HEK293 (cell line): Measurements from ENCODE around the gene BCAS3.

Experiments
- CTCF ChIA-PET: fragments of 350-600 bp; formaldehyde crosslinking; extraction: SDS; loops from one replicate; lab custom pipeline; 2021; ENCODE audit warnings: antibody characterized with exemption; lab: Yijun Ruan, JAX
- POLR2A ChIA-PET: fragments of 300-600 bp; formaldehyde crosslinking; extraction: SDS; loops from one replicate; lab custom pipeline; 2020; ENCODE audit warnings: antibody characterized with exemption, inconsistent platforms; lab: Yijun Ruan, JAX
- H3K27ac ChIP-seq: fragments of 200-500 bp; sonication (Bioruptor generic); 2 replicates; pipeline ENCODE4 v1.5.1; 2014; ENCODE audit warnings: low read depth, low read length, control low read depth, inconsistent platforms; ENCODE audit errors: extremely low read depth
- H3K36me3 ChIP-seq, 2 experiments: fragments of 200-500 bp in 1 of 2; sonication (Bioruptor generic) in 1 of 2; 1 replicate in 1 of 2; 2 replicates in 1 of 2; pipeline ENCODE4 v1.5.1; 2014 to 2017; ENCODE audit warnings: inconsistent platforms in 2 of 2, low read length in 2 of 2; ENCODE audit not compliant: control insufficient read depth in 2 of 2, insufficient read depth in 1 of 2
- H3K4me1 ChIP-seq: fragments of 200-500 bp; sonication (Bioruptor generic); 2 replicates; pipeline ENCODE4 v1.5.1; 2014; ENCODE audit warnings: mild to moderate bottlenecking, low read length, inconsistent platforms; ENCODE audit not compliant: control insufficient read depth, insufficient read depth
- H3K4me3 ChIP-seq: 2 replicates; pipeline ENCODE4 v1.5.1; 2011; ENCODE audit warnings: low read depth, mild to moderate bottlenecking, control low read depth, low read length, moderate library complexity
- H3K9me3 ChIP-seq: fragments of 200-500 bp; sonication (Bioruptor generic); 2 replicates; pipeline ENCODE4 v1.5.1; 2014; ENCODE audit warnings: low read depth, low read length, inconsistent platforms; ENCODE audit not compliant: control insufficient read depth, insufficient read depth
- ELK4 ChIP-seq: IDR thresholded peaks from 2 replicates; pipeline ENCODE4 v1.6.1; 2011; ENCODE audit warnings: mild to moderate bottlenecking, low read depth, low read length, borderline replicate concordance
- MEIS1 ChIP-seq: sonication (generic); formaldehyde crosslinking; IDR thresholded peaks from 2 replicates; pipeline ENCODE4 v1.8.1; 2022; ENCODE audit warnings: missing genetic modification reagents, mild to moderate bottlenecking, borderline replicate concordance
- PRDM2 ChIP-seq: fragments of 450-650 bp; formaldehyde crosslinking; IDR thresholded peaks from 2 replicates; pipeline ENCODE4 v1.5.1; 2016; ENCODE audit warnings: missing biosample characterization, missing genetic modification characterization, borderline replicate concordance
- PRDM6 ChIP-seq: fragments of 450-650 bp; formaldehyde crosslinking; IDR thresholded peaks from 2 replicates; pipeline ENCODE4 v1.5.1; 2017; ENCODE audit warnings: missing biosample characterization, missing genetic modification characterization
- REST ChIP-seq: fragments of 450-650 bp; formaldehyde crosslinking; IDR thresholded peaks from 2 replicates; pipeline ENCODE4 v1.5.1; 2016; ENCODE audit warnings: missing biosample characterization, missing genetic modification characterization
- ZFP41 ChIP-seq: fragments of 450-650 bp; formaldehyde crosslinking; IDR thresholded peaks from 2 replicates; pipeline ENCODE4 v1.5.1; 2016; ENCODE audit warnings: missing biosample characterization, missing genetic modification characterization, borderline replicate concordance
- ZNF133 ChIP-seq: fragments of 450-650 bp; formaldehyde crosslinking; IDR thresholded peaks from 2 replicates; pipeline ENCODE4 v1.5.1; 2016; ENCODE audit warnings: missing biosample characterization, missing genetic modification characterization
- ZNF175 ChIP-seq: fragments of 450-650 bp; formaldehyde crosslinking; IDR thresholded peaks from 2 replicates; pipeline ENCODE4 v1.5.1; 2016; ENCODE audit warnings: missing biosample characterization, missing genetic modification characterization
- ZNF2 ChIP-seq: fragments of 450-650 bp; formaldehyde crosslinking; IDR thresholded peaks from 2 replicates; pipeline ENCODE4 v1.5.1; 2016; ENCODE audit warnings: missing biosample characterization, missing genetic modification characterization
- ZNF202 ChIP-seq: fragments of 450-650 bp; formaldehyde crosslinking; IDR thresholded peaks from 2 replicates; pipeline ENCODE4 v1.5.1; 2016; ENCODE audit warnings: missing biosample characterization, missing genetic modification characterization, borderline replicate concordance
- ZNF23 ChIP-seq: fragments of 450-650 bp; formaldehyde crosslinking; IDR thresholded peaks from 2 replicates; pipeline ENCODE4 v1.5.1; 2016; ENCODE audit warnings: missing biosample characterization, missing genetic modification characterization, borderline replicate concordance
- ZNF266 ChIP-seq: fragments of 450-650 bp; formaldehyde crosslinking; IDR thresholded peaks from 2 replicates; pipeline ENCODE4 v1.5.1; 2016; ENCODE audit warnings: missing biosample characterization, missing genetic modification characterization, low read depth
- ZNF580 ChIP-seq: fragments of 450-650 bp; formaldehyde crosslinking; IDR thresholded peaks from 2 replicates; pipeline ENCODE4 v1.5.1; 2016; ENCODE audit warnings: missing biosample characterization, missing genetic modification characterization
- ZNF585B ChIP-seq: fragments of 450-650 bp; formaldehyde crosslinking; IDR thresholded peaks from 2 replicates; pipeline ENCODE4 v1.5.1; 2016; ENCODE audit warnings: missing biosample characterization, missing genetic modification characterization
- ZNF600 ChIP-seq: fragments of 450-650 bp; formaldehyde crosslinking; IDR thresholded peaks from 2 replicates; pipeline ENCODE4 v1.5.1; 2016; ENCODE audit warnings: missing biosample characterization, missing genetic modification characterization
- ZNF624 ChIP-seq: fragments of 450-650 bp; formaldehyde crosslinking; IDR thresholded peaks from 2 replicates; pipeline ENCODE4 v1.5.1; 2017; ENCODE audit warnings: missing biosample characterization, missing genetic modification characterization

Gene BCAS3

GRCh38 chr17:61380217-61380835, 702.7 kb downstream of the BCAS3 start:
- Histone ChIP-seq H3K9me3 (no peaks in the 10 kb centered on the region), H3K4me3 (no peak overlapping the region), H3K27ac (no peak overlapping the region), H3K36me3 (no peaks in the 10 kb centered on the region), H3K4me1 (no peaks in the 10 kb centered on the region)
- TF ChIP-seq ZNF266: no peak
- no peak for TF ChIP-seq REST (tag by site-specific recombination)
- TF ChIP-seq ZNF23 (tag by site-specific recombination): no peak
- TF ChIP-seq PRDM6 (tag by site-specific recombination): no peak
- TF ChIP-seq ZFP41: no peak
- TF ChIP-seq ZNF2 (tag by site-specific recombination): no peak
- TF ChIP-seq ZNF624 (tag by site-specific recombination): no peak
- TF ChIP-seq ELK4: no peak
- no peak for TF ChIP-seq ZNF202
- TF ChIP-seq ZNF580 (tag by site-specific recombination): no peak
- TF ChIP-seq ZNF175 (tag by site-specific recombination): no peak
- no peak for TF ChIP-seq PRDM2 (tag by site-specific recombination)
- no peak for TF ChIP-seq MEIS1 (CRISPR knock-in tag)
- no peak for TF ChIP-seq ZNF133 (tag by site-specific recombination)
- no peak for TF ChIP-seq ZNF585B (tag by site-specific recombination)
- no peak for TF ChIP-seq ZNF600 (tag by site-specific recombination)
- CTCF ChIA-PET: interaction anchor here (2.4 kb wide), 1 partner anchor 10 kb away, joined by 13 read pairs; no protein-coding TSS in a partner anchor
- POLR2A ChIA-PET: no interaction called here
